K562 (cell line): ENCODE results near the gene MGAT5. TPM values are rescaled to one million over a fixed set of nuclear protein-coding genes. Genes with fewer than 3 reads are reported as not detected.

Experiments
- ATAC-seq: fragments of 200-7000 bp; cut with Tn5 transposase; 3 replicates; pipeline ENCODE4 v1.9.1; 2020; ENCODE audit warnings: moderate library complexity
- BruUV-seq: library from RNA; stranded (reverse); fragments of 400-500 nt; replicated peaks from 2 replicates; lab custom pipeline; 2021; lab: Mats Ljungman, UMichigan
- CTCF ChIA-PET: fragments of 300-600 bp; formaldehyde crosslinking; extraction: SDS; loops from one replicate; lab custom pipeline; 2021; ENCODE audit warnings: low intra/inter-chr PET ratio; lab: Yijun Ruan, JAX
- POLR2A ChIA-PET: fragments of 300-600, 350-650 bp; sonication (Branson Sonifier 250); formaldehyde crosslinking; extraction: SDS; loops from one replicate; lab custom pipeline; 2021; ENCODE audit warnings: antibody characterized with exemption, inconsistent platforms; lab: Yijun Ruan, JAX
- DNase-seq, 4 experiments: peaks; one replicate each; pipeline versions ENCODE4 v3.0.0 to v3.0.0-alpha.2; 2011 to 2018; ENCODE audit warnings: low spot score in 3 of 4, mixed read lengths in 3 of 4; ENCODE audit errors: extremely low read depth in 1 of 4
- FAIRE-seq: peaks from 2 replicates; lab custom pipeline; 2011; peaks lifted over from hg19 to GRCh38; lab: Jason Lieb, UNC
- H2AFZ ChIP-seq: 2 replicates; pipeline ENCODE4 v1.6.0; 2011; ENCODE audit warnings: low read depth, low read length, control low read depth, inconsistent platforms
- H3K27ac ChIP-seq: fragments of 200-600 bp; 3 replicates; pipeline ENCODE4 v1.8.0; 2011; ENCODE audit warnings: low read depth, mild to moderate bottlenecking, control low read depth, inconsistent platforms, low read length, moderate library complexity, mixed read lengths; ENCODE audit errors: extremely low read depth
- H3K27me3 ChIP-seq, 2 experiments: fragments of 300-600 bp in 1 of 2; 2 replicates in 1 of 2; 3 replicates in 1 of 2; pipeline versions ENCODE4 v1.6.0 to v1.8.0; 2011; ENCODE audit warnings: inconsistent platforms in 2 of 2, low read length in 2 of 2, mild to moderate bottlenecking in 1 of 2, mixed read lengths in 1 of 2, moderate library complexity in 1 of 2; ENCODE audit not compliant: control insufficient read depth in 2 of 2, insufficient read depth in 2 of 2
- H3K36me3 ChIP-seq: fragments of 300-600 bp; 3 replicates; pipeline ENCODE4 v1.8.0; 2011; ENCODE audit warnings: mild to moderate bottlenecking, low read length, inconsistent platforms; ENCODE audit not compliant: control insufficient read depth, insufficient read depth
- H3K4me1 ChIP-seq, 2 experiments: fragments of 200-600 bp in 1 of 2; replicated peaks in 1 of 2; 2 replicates in 1 of 2; 3 replicates in 1 of 2; pipeline versions ENCODE4 v1.5.1 to v1.8.0; 2011; ENCODE audit warnings: inconsistent platforms in 2 of 2, low read length in 2 of 2, mild to moderate bottlenecking in 1 of 2, mixed read lengths in 1 of 2, moderate library complexity in 1 of 2; ENCODE audit not compliant: control insufficient read depth in 2 of 2, insufficient read depth in 2 of 2
- H3K4me2 ChIP-seq: 2 replicates; pipeline ENCODE4 v1.6.1; 2011; ENCODE audit warnings: low read length, control low read depth, inconsistent platforms, mixed read lengths; ENCODE audit not compliant: insufficient read depth
- H3K4me3 ChIP-seq: fragments of 200-600 bp; sonication (generic), shearing (Covaris generic); 2 replicates; pipeline ENCODE4 v1.5.1; 2016; ENCODE audit warnings: control low read depth, inconsistent platforms
- H3K79me2 ChIP-seq: fragments of 200-600 bp; 3 replicates; pipeline ENCODE4 v1.8.0; 2011; ENCODE audit warnings: low read length, inconsistent platforms; ENCODE audit not compliant: control insufficient read depth, insufficient read depth
- H3K9ac ChIP-seq, 2 experiments: 2 replicates each; pipeline versions ENCODE4 v1.6.0 to v1.6.1; 2011; ENCODE audit warnings: low read depth in 2 of 2, low read length in 2 of 2, control low read depth in 1 of 2, inconsistent platforms in 1 of 2, mild to moderate bottlenecking in 1 of 2, mixed read lengths in 1 of 2; ENCODE audit not compliant: insufficient read depth in 1 of 2
- H3K9me1 ChIP-seq: one replicate; pipeline ENCODE4 v1.6.0; 2011; ENCODE audit warnings: inconsistent platforms, mild to moderate bottlenecking, low read length, moderate library complexity; ENCODE audit not compliant: control insufficient read depth, insufficient read depth
- H3K9me3 ChIP-seq: replicated peaks from 2 replicates; pipeline ENCODE4 v1.5.1; 2011; ENCODE audit warnings: low read depth, low read length, inconsistent platforms; ENCODE audit not compliant: control insufficient read depth, insufficient read depth
- H4K20me1 ChIP-seq: replicated peaks from 2 replicates; pipeline ENCODE4 v1.6.1; 2011; ENCODE audit warnings: low read length, inconsistent platforms, mixed read lengths; ENCODE audit not compliant: control insufficient read depth, insufficient read depth
- AFF1 ChIP-seq, 2 experiments: fragments of 450-650 bp; IDR thresholded peaks; 2 replicates each; pipeline ENCODE4 v1.6.1; 2018; ENCODE audit warnings: mild to moderate bottlenecking in 2 of 2, low read depth in 1 of 2; ENCODE audit not compliant: partially characterized antibody in 2 of 2
- ETS1 ChIP-seq: conservative IDR thresholded peaks from 2 replicates; pipeline ENCODE4 v1.6.1; 2011; ENCODE audit warnings: low read depth, mild to moderate bottlenecking, low read length; ENCODE audit not compliant: control insufficient read depth
- TEAD4 ChIP-seq, 2 experiments: sonication (generic) in 1 of 2; formaldehyde crosslinking in 1 of 2; IDR thresholded peaks; 2 replicates each; pipeline versions ENCODE4 v1.6.1 to v1.8.0; 2012 to 2022; ENCODE audit warnings: borderline replicate concordance in 1 of 2, inconsistent platforms in 1 of 2, low read length in 1 of 2, mild to moderate bottlenecking in 1 of 2, missing genetic modification reagents in 1 of 2
- ZNF143 ChIP-seq: sonication (generic); formaldehyde crosslinking; IDR thresholded peaks from 2 replicates; pipeline ENCODE4 v1.9.0; 2022; ENCODE audit warnings: mild to moderate bottlenecking, missing genetic modification reagents
- WGBS: fragments of 100-300 bp; shearing (Covaris generic); methylation state at CpG from one replicate; pipeline ENCODE4 v1.1.6; 2016; ENCODE audit warnings: low coverage, mixed read lengths; ENCODE audit not compliant: insufficient coverage; ENCODE audit errors: missing lambda C conversion rate; 5-methylcytosine and 5-hydroxymethylcytosine counted together
- in situ Hi-C: fragments of 300-500 bp; cut with MboI; formaldehyde crosslinking; loops from 4 replicates; pipeline ENCODE4 v1.15.0; 2018; ENCODE audit warnings: inconsistent platforms, mixed read lengths
- intact Hi-C: fragments of 100-400 bp; cut with micrococcal nuclease; formaldehyde crosslinking; loops from 2 replicates; pipeline ENCODE4 v1.14.2; 2022
- polyA plus RNA-seq, 8 experiments: library from polyadenylated mRNA; depleted of rRNA in 4 of 8; stranded (reverse) in 5 of 8; unstranded in 3 of 8; fragments of >200 nt; fragmentation: Nextera tagmentation in 2 of 8; fragmentation: Illumina TruSeq in 1 of 8; extraction: Ambion mirVana in 2 of 8; extraction: Trizol in 1 of 8; gene quantifications; 2 replicates each; pipeline versions ENCODE4 v1.2.1 to v1.2.3, GENCODE V29; 2011 to 2014; ENCODE audit warnings: inconsistent platforms in 1 of 8, missing spikeins in 1 of 8
- total RNA-seq, 7 experiments: library from RNA; depleted of rRNA in 6 of 7; stranded (reverse); fragments of >200 nt in 6 of 7; fragmentation: Illumina TruSeq in 2 of 7; extraction: Trizol in 2 of 7; gene quantifications; 2 replicates each; pipeline versions ENCODE4 v1.2.1 to v1.2.3, GENCODE V29; 2011 to 2021; ENCODE audit warnings: low replicate concordance in 1 of 7

Gene MGAT5
- total and polyA plus RNA-seq, 9 of the 15 experiments (the other 6 are each of a cell fraction or from before 2014, with no cell fraction given): 1.6 to 18.6 (median 11.1) TPM

DNA sequence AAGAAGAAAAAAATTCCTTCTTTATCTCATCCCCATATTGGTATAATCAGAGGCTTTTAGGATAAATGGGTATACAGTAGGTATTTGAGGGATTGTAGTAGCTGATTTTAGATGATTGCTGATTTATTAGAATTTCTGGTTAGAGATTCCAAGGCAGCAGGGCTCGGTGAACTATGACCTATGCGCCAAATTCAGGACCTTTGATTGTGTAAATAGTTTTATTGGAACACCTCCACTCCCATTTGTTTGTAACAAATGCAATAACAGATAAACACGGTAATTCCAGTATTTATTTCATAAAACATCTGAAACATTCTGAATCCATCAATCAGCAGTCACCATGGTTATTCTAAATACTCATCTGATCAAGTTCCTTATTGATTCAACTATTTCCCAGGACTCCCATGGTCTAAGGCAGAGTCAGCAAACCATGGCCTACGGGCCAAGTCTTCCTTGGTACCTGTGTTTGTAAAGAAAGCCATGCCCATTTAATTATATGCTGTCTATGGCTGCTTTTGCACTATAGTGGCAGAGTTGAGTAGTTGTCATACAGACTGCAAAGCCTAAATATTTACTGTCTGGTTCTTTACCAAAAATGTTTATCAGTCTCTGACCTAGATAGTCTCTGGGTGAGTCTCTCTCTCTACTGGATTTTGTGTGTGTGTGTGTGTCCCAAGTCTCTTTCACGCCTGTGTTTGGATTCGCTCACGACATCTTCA, 4.3 kb downstream of the MGAT5 start:
- intact Hi-C loops: no loop called here
- no peak overlapping the region for H3K9ac ChIP-seq
- H3K36me3 ChIP-seq: no peaks in the 10 kb centered on the region
- no peaks in the 10 kb centered on the region; a peak in 1 of 5 replicates for H3K4me1 ChIP-seq
- CTCF ChIA-PET: no interaction called here
- no peaks in the 10 kb centered on the region for H3K9me1 ChIP-seq
- H2AFZ ChIP-seq: no peak overlapping the region
- H3K4me3 ChIP-seq: no peak overlapping the region
- no peak overlapping the region for H3K4me2 ChIP-seq
- no peaks in the 10 kb centered on the region for H3K79me2 ChIP-seq
- H3K27me3 ChIP-seq: no peaks in the 10 kb centered on the region
- TF ChIP-seq AFF1 (IDR thresholded peaks at IDR 0.05; ENCODE audit: low read depth in 1 of 2, partially characterized antibody in 2 of 2) (no peak), TEAD4 (IDR thresholded peaks at IDR 0.05; ENCODE audit: low read length) (no peak), TEAD4 (CRISPR knock-in tag; IDR thresholded peaks at IDR 0.05; ENCODE audit: borderline replicate concordance) (no peak), ETS1 (no peak), ZNF143 (CRISPR knock-in tag) (no peak)
- FAIRE-seq (no peak), DNase-seq (no peak), ATAC-seq (no peak)
- no peaks in the 10 kb centered on the region; the same call in 1 of the 2 replicates for H4K20me1 ChIP-seq
- POLR2A ChIA-PET: no interaction called here
- WGBS: 75% methylated on average over 7 of the region's 7 CpGs
- no peaks in the 10 kb centered on the region for H3K9me3 ChIP-seq
- in situ Hi-C loops: no loop called here
- H3K27ac ChIP-seq: no peak overlapping the region
- BruUV-seq: no TSS peak
